HG03095 (cell line): ENCODE results near the gene PPP3CA.

Experiments used
- ATAC-seq: cut with Tn5 transposase; IDR thresholded peaks from one replicate; pipeline ENCODE4 v1.9.1; 2021; ENCODE audit warnings: moderate library complexity; ENCODE audit not compliant: unreplicated experiment

The PPP3CA gene

DNA sequence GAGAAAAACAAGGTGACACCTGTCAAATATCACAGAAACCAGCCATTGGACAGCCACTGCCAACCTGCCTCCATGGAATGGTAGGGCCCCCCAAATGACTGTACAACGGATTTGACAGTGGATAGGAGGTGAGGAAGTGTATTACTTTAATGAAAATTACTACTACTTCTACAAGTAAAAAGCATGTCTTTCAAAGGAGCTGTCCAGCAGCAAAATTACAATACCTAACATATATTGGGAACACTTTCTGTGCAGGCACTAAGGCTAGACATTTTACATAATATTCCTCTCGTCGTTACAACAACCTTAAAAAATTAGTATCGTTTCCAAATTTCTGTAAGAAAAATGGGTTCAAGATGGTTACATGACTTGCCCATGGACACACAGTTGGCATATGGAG is 14.9 kb downstream of the PPP3CA start:
- ATAC-seq: no peak

DNA sequence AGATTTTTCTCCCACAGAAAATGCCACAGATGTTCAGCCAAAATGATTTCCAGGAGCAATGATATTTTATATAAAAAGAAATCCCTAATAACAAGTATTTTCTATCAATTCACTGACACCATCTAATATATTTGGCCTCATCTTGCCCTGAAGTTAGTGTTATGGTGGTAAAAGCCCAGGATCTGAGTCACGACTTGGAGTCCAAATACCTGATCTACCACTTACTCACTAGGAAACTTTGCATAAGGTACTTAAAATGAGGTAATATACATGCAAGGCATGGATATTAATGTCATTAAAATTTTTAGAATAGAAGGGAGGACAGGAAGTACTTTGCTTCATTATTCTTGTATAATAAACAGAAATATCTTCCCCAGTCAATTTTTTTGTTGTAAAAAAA is 16.3 kb downstream of the PPP3CA start:
- no peak for ATAC-seq

DNA sequence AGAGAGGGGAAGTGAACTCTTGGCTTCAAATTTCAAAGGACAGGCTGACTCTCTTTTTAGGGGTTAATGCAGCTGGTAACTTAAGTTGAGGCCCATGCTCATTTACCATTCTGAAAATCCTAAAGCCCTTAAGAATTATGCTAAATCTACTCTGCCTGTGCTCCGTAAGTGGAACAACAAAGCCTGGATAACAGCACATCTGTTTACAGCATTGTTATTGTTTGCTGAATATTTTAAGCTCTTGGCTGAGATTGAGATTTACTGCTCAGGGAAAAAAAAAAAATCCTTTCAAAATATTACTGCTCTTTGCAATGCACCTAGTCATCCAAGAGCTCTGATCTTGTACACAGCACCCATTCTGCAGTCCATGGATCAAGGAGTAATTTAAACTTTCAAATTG is 17.7 kb downstream of the PPP3CA start:
- ATAC-seq: no peak

DNA sequence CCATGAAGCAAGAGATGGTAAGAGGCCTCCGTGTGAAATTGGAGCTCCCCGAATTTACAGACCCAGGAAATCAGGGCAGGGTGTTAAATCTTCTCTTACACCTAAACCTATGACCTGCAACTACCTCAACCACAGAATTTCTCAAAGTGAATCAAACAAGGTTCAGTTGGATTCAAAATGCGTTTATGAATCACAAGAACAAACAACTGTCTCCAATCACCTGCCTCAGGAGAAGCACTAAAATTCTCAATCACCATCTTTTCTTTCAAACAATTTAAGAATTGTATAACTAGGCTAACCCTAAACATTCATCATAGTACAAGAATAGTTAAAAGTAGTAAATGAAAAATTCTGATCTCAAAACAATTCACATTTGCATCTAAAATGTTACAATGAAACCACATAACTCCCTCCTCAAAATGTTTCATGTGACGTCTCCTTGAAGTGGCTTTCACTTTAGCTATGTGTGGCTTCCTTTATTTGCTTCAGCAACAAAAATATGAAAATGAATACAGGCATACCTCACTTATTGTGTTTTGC is 19.2 kb downstream of the PPP3CA start:
- peak; percentile 92 for ATAC-seq

DNA sequence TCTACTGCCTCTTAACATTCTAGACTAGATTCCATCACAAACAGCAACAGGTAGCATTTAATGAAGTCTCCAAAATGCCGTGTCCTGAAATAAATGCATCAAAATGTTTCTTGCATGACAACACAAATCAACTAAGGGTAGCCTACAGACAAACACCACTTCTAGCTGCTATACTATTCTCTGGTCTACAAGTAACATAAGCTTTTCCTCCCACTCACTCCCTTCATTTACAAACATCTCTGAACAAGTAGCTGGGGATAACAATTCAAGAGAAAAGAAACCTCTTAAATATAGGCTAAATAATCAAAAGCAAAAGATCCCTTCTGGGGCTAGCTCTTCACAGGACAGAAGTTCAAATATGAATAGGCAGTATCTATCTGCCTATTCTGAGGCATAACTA is 20.8 kb downstream of the PPP3CA start:
- ATAC-seq: no peak

- ATAC-seq: no peak
These were observed 24.6 kb downstream of the PPP3CA start for GRCh38 chr4:101322743-101323142.

GRCh38 chr4:101321481-101322042 is 25.8 kb downstream of the PPP3CA start:
- no peak for ATAC-seq

GRCh38 chr4:101315786-101316185 is 31.5 kb downstream of the PPP3CA start:
- ATAC-seq: no peak

- no peak for ATAC-seq
These were observed 32.3 kb downstream of the PPP3CA start for GRCh38 chr4:101315041-101315440.

- no peak for ATAC-seq
These were observed 37.4 kb downstream of the PPP3CA start for GRCh38 chr4:101309925-101310324.

DNA sequence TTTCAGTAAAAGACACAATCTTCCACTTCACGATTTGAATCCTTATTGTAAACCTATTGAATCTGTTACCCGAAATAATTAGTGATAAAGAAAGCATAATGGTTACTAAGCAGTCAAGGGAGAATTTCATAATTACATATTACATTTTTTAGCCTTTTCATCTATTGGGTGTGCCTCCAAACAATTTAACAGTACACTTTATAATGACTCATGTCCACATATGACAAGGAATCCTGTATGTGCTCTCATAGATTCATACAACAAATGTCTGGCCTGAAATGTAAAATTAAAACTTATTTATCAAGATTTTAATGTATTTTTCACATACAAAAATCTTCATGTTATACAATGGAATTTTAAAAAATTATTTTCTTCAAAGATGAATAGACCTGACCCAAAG is 39.4 kb downstream of the PPP3CA start:
- no peak for ATAC-seq

GRCh38 chr4:101306764-101307615 is 40.3 kb downstream of the PPP3CA start:
- ATAC-seq: no peak

GRCh38 chr4:101306225-101306624 is 41.1 kb downstream of the PPP3CA start:
- peak; percentile 73 for ATAC-seq

DNA sequence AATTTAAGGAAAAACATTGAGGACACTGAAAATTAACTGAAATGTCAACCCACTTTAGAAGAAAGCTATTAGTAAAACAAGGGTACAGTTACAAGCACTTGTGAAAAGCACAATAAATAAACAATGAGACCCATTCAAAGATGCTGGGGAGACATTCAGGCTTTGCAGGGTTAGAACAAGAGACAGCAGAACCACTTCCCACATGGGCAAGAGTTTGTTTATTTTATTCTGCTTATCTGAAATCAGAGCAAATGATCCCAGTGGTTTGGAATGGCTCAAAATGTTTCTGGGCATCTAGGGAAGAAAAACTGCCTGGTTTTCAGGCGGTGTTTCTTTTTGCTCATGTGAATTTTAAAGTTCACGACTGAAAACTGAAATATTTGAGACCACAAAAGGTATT is 42.4 kb downstream of the PPP3CA start:
- ATAC-seq: no peak

DNA sequence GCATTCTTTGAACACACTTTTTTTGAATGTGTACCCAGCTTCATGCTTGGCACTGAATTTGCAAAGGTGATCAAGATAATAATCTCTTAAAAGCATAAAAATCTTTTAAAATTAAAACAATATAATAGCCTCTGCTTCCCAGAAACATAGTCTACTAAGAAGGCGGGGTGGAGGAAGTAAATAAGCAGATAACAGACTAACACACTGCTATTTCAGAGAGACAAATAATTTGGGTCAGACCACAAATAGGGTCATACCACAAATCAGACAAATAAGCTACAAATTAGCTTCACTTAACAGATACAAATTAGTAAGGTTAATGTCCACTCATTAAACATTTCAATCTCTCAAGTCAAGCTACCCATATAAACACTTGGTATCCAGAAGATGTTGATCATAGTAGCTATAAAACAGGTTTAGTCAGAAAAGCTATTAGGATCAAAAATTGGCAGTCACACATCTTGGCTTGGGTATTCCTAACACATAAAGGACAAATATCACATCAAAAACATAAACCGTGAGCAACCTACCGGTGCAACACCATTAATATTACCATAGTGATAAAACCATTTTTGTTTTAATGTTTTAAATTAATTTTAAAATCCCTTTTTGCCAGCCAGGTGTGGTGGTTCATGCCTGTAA is 47.3 kb downstream of the PPP3CA start:
- ATAC-seq: no peak

DNA sequence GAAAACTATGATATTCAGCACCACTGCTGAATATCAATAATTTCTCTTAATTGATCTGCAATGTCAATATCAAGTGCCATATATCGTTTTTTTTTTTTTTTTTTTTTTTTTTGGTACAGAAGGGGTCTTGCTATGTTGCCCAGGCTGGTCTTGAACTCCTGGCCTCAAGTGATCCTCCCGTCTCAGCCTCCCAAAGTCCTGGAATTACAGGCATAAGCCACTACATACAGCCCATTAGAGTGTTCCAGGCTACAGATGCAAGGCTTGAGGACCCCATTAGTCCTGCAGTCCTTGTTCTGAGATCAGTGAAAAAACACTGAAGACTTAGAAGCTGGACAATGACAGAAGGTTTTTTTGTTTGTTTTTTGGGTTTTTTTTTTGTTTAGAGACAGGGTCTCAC is 48.3 kb downstream of the PPP3CA start:
- no peak for ATAC-seq

GRCh38 chr4:101295691-101296090 is 51.6 kb downstream of the PPP3CA start:
- ATAC-seq: no peak

- no peak for ATAC-seq
These were observed 52.7 kb downstream of the PPP3CA start for GRCh38 chr4:101294597-101294996.

DNA sequence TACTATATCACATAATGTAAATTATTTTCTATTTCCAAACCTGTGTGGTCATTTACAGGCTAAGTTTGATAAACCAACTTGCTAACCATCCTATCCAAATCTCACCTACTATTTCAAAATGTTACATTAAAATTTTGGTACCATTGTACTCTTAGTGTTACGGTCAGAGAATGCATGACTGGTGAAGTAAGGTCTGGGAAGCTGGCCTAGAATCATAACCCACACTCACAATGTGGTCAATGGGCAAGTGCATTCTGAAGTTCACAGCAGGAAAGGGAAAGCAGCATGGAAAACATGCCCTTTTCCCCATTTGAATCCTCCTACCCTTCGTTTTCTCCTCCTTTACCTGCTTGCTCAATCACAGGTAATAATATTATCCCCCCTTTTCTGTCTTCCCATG is 54.4 kb downstream of the PPP3CA start:
- ATAC-seq: no peak

- no peak for ATAC-seq
These were observed 55.1 kb downstream of the PPP3CA start for GRCh38 chr4:101292214-101292613.

GRCh38 chr4:101291198-101291597 is 56.1 kb downstream of the PPP3CA start:
- no peak for ATAC-seq

GRCh38 chr4:101290654-101291053 is 56.7 kb downstream of the PPP3CA start:
- no peak for ATAC-seq
